RWPE1 (cell line): ENCODE measurements around the gene TPGS1.

Experiments
- CTCF ChIA-PET: fragments of 350-600 bp; sonication (Branson Sonifier 250); formaldehyde crosslinking; extraction: SDS; loops from one replicate; lab custom pipeline; 2021; lab: Yijun Ruan, JAX
- POLR2A ChIA-PET: fragments of 400-600 bp; formaldehyde crosslinking; extraction: SDS; loops from one replicate; lab custom pipeline; 2020; ENCODE audit warnings: antibody characterized with exemption; ENCODE audit not compliant: low non-redundant PET; lab: Yijun Ruan, JAX
- DNase-seq: peaks from one replicate; pipeline ENCODE4 v3.0.0; 2012; ENCODE audit warnings: low spot score
- H3K27ac ChIP-seq: fragments of 450-650 bp; 2 replicates; pipeline ENCODE4 v1.5.1; 2017
- TF ChIP-seq, protein P1 (sequence below): fragments of 450-650 bp; conservative IDR thresholded peaks from 2 replicates; pipeline ENCODE4 v1.5.1; 2017; ENCODE audit warnings: low read depth, mild to moderate bottlenecking

The TPGS1 gene

GRCh38 chr19:556611-557382 lies 49.5 kb downstream of the TPGS1 start:
- TF ChIP-seq, protein P1, sequence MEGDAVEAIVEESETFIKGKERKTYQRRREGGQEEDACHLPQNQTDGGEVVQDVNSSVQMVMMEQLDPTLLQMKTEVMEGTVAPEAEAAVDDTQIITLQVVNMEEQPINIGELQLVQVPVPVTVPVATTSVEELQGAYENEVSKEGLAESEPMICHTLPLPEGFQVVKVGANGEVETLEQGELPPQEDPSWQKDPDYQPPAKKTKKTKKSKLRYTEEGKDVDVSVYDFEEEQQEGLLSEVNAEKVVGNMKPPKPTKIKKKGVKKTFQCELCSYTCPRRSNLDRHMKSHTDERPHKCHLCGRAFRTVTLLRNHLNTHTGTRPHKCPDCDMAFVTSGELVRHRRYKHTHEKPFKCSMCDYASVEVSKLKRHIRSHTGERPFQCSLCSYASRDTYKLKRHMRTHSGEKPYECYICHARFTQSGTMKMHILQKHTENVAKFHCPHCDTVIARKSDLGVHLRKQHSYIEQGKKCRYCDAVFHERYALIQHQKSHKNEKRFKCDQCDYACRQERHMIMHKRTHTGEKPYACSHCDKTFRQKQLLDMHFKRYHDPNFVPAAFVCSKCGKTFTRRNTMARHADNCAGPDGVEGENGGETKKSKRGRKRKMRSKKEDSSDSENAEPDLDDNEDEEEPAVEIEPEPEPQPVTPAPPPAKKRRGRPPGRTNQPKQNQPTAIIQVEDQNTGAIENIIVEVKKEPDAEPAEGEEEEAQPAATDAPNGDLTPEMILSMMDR: no peak
- DNase-seq: no peak
- POLR2A ChIA-PET: no interaction called here
- peak overlapping the region; percentile 46; the same call in 1 of the 2 replicates for H3K27ac ChIP-seq
- CTCF ChIA-PET: interaction anchor here (0.6 kb wide), 1 partner anchor 23 kb away, joined by 3 read pairs; no protein-coding TSS in a partner anchor

GRCh38 chr19:558770-559439 lies 51.6 kb downstream of the TPGS1 start:
- TF ChIP-seq, protein P1: no peak
- no peak overlapping the region for H3K27ac ChIP-seq
- POLR2A ChIA-PET: no interaction called here
- CTCF ChIA-PET: interaction anchor here (0.6 kb wide), 2 partner anchors 17 to 241 kb away, joined by 3 read pairs; no protein-coding TSS in a partner anchor
- no peak for DNase-seq

DNA sequence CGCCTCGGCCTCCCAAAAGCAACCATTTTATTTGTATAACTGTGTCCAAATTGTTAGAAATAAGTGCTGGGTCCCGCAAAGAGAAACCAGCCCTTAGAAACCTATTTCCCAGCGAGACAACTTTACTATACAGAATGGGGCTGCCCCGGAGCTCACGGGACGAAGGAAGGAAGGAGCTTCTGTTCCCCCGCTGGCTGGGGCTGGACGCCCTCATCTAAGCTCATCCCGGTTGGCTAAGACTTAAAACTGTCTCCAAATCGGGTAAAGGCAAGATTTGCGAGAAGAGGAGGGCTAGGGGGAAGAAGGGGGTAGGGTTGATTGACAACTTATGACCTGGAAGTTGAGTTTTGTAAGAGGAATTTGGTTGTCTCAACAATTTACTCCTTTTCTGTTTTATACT lies 52.8 kb downstream of the TPGS1 start:
- CTCF ChIA-PET: interaction anchor here (0.6 kb wide), 1 partner anchor 39 kb away, joined by 6 read pairs; no protein-coding TSS in a partner anchor
- TF ChIP-seq, protein P1: no peak
- no peak overlapping the region for H3K27ac ChIP-seq
- no peak for DNase-seq
- POLR2A ChIA-PET: no interaction called here

DNA sequence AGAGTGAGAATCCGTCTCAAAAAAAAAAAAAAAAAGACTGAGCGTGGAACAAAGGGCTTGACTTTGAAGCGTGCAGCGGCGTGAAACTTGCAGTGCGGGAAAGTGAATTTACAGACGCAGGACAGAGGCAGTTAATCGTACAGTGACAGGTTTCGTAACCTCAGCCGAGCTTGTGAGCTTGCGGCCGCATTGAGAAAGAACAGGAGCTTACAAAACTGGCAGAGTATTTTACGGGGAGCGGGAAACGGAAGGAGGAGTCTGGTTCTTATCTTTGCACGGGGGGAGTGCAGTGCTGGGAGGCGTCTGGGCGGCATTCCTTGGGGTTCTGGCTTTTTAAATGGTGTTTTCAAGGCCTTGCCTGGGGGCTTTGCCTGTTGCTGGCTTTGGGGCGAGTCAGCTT lies 59.1 kb downstream of the TPGS1 start:
- ChIA-PET POLR2A (interaction anchor here (0.7 kb wide), 1 partner anchor 111 kb away, joined by 5 read pairs; no protein-coding TSS in a partner anchor), CTCF (no interaction called here)
- TF ChIP-seq, protein P1: no peak
- DNase-seq: no peak
- peak overlapping the region; percentile 55 for H3K27ac ChIP-seq

- ChIA-PET POLR2A (no interaction called here), CTCF (no interaction called here)
- no peak for DNase-seq
- peak overlapping the region; percentile 55 for H3K27ac ChIP-seq
- TF ChIP-seq, protein P1: no peak
Measured at GRCh38 chr19:566844-567243, 59.5 kb downstream of the TPGS1 start.

GRCh38 chr19:567296-567900 lies 60.1 kb downstream of the TPGS1 start:
- POLR2A ChIA-PET: no interaction called here
- TF ChIP-seq, protein P1: no peak

More at GRCh38 chr19:567296-567900, 60.1 kb downstream of the TPGS1 start:
- CTCF ChIA-PET: no interaction called here
- DNase-seq: no peak
- no peak overlapping the region for H3K27ac ChIP-seq
